Stimulated activated CD4-positive, alpha-beta T cell treated with anti-CD3 and anti-CD28 coated beads, Interleukin-1b, Interleukin-23, amount 100 ng/mL, for 48 hours (primary cell): ENCODE results near the gene SIGLEC8.
"Not testable (repeated sequence)": the region's sequence is repeated elsewhere in the genome, so short reads cannot be mapped to it uniquely, and the experiment has no call there.

ENCODE experiments used
- DNase-seq: peaks from one replicate; pipeline ENCODE4 v3.0.0-alpha.2; 2020

SIGLEC8 gene

GRCh38 chr19:51472607-51473006 is 14.4 kb upstream of the SIGLEC8 start:
- DNase-seq: no peak

- DNase-seq: no peak
These were observed 13.3 kb upstream of the SIGLEC8 start for GRCh38 chr19:51471527-51471926.

- no peak for DNase-seq
These were observed 12.7 kb upstream of the SIGLEC8 start for GRCh38 chr19:51470966-51471365.

- DNase-seq: no peak
These were observed 11.4 kb upstream of the SIGLEC8 start for GRCh38 chr19:51469629-51470028.

- DNase-seq: no peak
These were observed 10.9 kb upstream of the SIGLEC8 start for GRCh38 chr19:51469162-51469561.

GRCh38 chr19:51468545-51468920 is 10.3 kb upstream of the SIGLEC8 start:
- DNase-seq: no peak

GRCh38 chr19:51467864-51468544 is 9.8 kb upstream of the SIGLEC8 start:
- no peak for DNase-seq

- DNase-seq: no peak
These were observed 8.5 kb upstream of the SIGLEC8 start for GRCh38 chr19:51466723-51467122.

GRCh38 chr19:51463976-51464581 is 5.8 kb upstream of the SIGLEC8 start:
- DNase-seq: not testable (repeated sequence)

GRCh38 chr19:51462681-51463080 is 4.4 kb upstream of the SIGLEC8 start:
- no peak for DNase-seq

- no peak for DNase-seq
These were observed 4.0 kb upstream of the SIGLEC8 start for GRCh38 chr19:51462276-51462675.

GRCh38 chr19:51461723-51462161 is 3.5 kb upstream of the SIGLEC8 start:
- no peak for DNase-seq

- DNase-seq: no peak
These were observed 2.1 kb upstream of the SIGLEC8 start for GRCh38 chr19:51460164-51460992.

- no peak for DNase-seq
These were observed 748 bp upstream of the SIGLEC8 start for GRCh38 chr19:51458899-51459505.

GRCh38 chr19:51457351-51458013 is 772 bp downstream of the SIGLEC8 start:
- DNase-seq: no peak

GRCh38 chr19:51456541-51457290 is 1.5 kb downstream of the SIGLEC8 start:
- DNase-seq: no peak

- DNase-seq: peak; percentile 79
These were observed 7.4 kb downstream of the SIGLEC8 start for GRCh38 chr19:51450730-51451307.

- peak; percentile 66 for DNase-seq
These were observed 9.7 kb downstream of the SIGLEC8 start for GRCh38 chr19:51448411-51449016.

- DNase-seq: no peak
These were observed 10.2 kb downstream of the SIGLEC8 start for GRCh38 chr19:51448011-51448410.

GRCh38 chr19:51447510-51447909 is 10.7 kb downstream of the SIGLEC8 start:
- DNase-seq: not testable (repeated sequence)
